Endothelial cell of umbilical vein (primary cell): ENCODE measurements around the gene TBX2.

Experiments used
- EZH2 ChIP-seq: IDR thresholded peaks from 2 replicates; pipeline ENCODE4 v1.6.1; 2012; ENCODE audit warnings: borderline replicate concordance, low read depth, mild to moderate bottlenecking, moderate library complexity, low read length, inconsistent platforms; ENCODE audit not compliant: severe bottlenecking
- FOS ChIP-seq: IDR thresholded peaks from 2 replicates; pipeline ENCODE4 v1.6.1; 2011; ENCODE audit warnings: mild to moderate bottlenecking, low read length, moderate library complexity, borderline replicate concordance; ENCODE audit not compliant: insufficient read depth
- JUN ChIP-seq: IDR thresholded peaks from 2 replicates; pipeline ENCODE4 v1.6.1; 2011; ENCODE audit warnings: borderline replicate concordance, low read depth; ENCODE audit not compliant: insufficient read length, insufficient read depth
- MYC ChIP-seq: IDR thresholded peaks from one replicate; pipeline ENCODE4 v1.6.1; 2011; ENCODE audit warnings: mild to moderate bottlenecking, low read depth, low read length
- POLR2A ChIP-seq: IDR thresholded peaks from 2 replicates; pipeline ENCODE4 v1.6.1; 2012; ENCODE audit warnings: low read depth, mild to moderate bottlenecking, control low read depth, low read length
- TF ChIP-seq, protein P1 (sequence below), 2 donors: IDR thresholded peaks; 1 replicate in 1 of 2; 2 replicates in 1 of 2; pipeline ENCODE4 v1.5.1; 2011; ENCODE audit warnings: low read length in 2 of 2, mild to moderate bottlenecking in 2 of 2, moderate library complexity in 2 of 2, control low read depth in 1 of 2, inconsistent platforms in 1 of 2, low read depth in 1 of 2; ENCODE audit not compliant: insufficient read depth in 1 of 2; ENCODE audit errors: extremely low read depth in 1 of 2

DNA sequence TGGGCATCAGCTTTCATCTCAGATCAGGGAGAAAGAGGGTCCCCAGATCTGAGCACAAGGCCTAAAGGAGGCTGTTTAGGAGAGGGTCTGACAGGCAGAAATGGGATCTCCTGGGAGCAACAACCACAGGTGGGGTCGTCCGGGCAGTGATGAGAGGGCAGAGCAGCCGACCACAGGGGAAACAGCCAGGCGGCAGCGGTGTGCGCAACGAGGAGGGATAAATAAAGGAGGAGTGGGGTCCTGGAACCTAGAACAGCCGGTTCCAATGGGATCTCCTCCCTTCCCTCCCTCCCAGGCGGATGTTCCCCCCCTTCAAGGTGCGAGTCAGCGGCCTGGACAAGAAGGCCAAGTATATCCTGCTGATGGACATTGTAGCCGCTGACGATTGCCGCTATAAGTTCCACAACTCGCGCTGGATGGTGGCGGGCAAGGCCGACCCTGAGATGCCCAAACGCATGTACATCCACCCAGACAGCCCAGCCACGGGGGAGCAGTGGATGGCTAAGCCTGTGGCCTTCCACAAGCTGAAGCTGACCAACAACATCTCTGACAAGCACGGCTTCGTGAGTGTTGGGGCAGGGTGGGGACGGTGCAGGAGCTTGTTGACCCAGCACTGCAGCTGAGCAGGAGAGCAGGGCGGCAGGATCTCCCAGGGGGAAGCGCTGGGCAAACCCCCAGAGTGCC, 1.9 kb downstream of the TBX2 start:
- TF ChIP-seq, protein P1, sequence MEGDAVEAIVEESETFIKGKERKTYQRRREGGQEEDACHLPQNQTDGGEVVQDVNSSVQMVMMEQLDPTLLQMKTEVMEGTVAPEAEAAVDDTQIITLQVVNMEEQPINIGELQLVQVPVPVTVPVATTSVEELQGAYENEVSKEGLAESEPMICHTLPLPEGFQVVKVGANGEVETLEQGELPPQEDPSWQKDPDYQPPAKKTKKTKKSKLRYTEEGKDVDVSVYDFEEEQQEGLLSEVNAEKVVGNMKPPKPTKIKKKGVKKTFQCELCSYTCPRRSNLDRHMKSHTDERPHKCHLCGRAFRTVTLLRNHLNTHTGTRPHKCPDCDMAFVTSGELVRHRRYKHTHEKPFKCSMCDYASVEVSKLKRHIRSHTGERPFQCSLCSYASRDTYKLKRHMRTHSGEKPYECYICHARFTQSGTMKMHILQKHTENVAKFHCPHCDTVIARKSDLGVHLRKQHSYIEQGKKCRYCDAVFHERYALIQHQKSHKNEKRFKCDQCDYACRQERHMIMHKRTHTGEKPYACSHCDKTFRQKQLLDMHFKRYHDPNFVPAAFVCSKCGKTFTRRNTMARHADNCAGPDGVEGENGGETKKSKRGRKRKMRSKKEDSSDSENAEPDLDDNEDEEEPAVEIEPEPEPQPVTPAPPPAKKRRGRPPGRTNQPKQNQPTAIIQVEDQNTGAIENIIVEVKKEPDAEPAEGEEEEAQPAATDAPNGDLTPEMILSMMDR (IDR thresholded peaks at IDR 0.05; ENCODE audit: extremely low read depth in 1 of 2, insufficient read depth in 1 of 2, low read depth in 1 of 2, low read length in 2 of 2): no peak
- no peak for TF ChIP-seq POLR2A
- TF ChIP-seq FOS: no peak
- peak; percentile 99 for TF ChIP-seq EZH2
- no peak for TF ChIP-seq MYC
- TF ChIP-seq JUN: no peak
